A549 (cell line): Measurements from ENCODE around the gene LMNTD1.

ENCODE experiments used
- CTCF ChIP-seq: fragments of >200 bp; sonication (Bioruptor Twin); formaldehyde crosslinking; IDR thresholded peaks from 3 replicates; pipeline ENCODE4 v1.5.1; 2016
- POLR2AphosphoS2 ChIP-seq: conservative IDR thresholded peaks from 2 replicates; pipeline ENCODE4 v1.6.1; 2012; ENCODE audit warnings: low read length, improper control_type of control experiment, inconsistent platforms

- TF ChIP-seq POLR2AphosphoS2 (no peak), CTCF (no peak)
Observed at GRCh38 chr12:25553098-25553497, at the start of gene LMNTD1.
